ENCODE measurements around the gene TMEM150C.

Gene TMEM150C

GRCh38 chr4:82522472-82522871 lies 39.3 kb downstream of the TMEM150C start:
- in situ Hi-C loops (cut with HindIII; ENCODE audit: low sequenced_read_pairs) = no loop called here
- no peak overlapping the region for H3K4me3 ChIP-seq (ENCODE audit: low read depth, low read length)
- TF ChIP-seq CTCF (IDR thresholded peaks at IDR 0.05; ENCODE audit: low read depth, low read length) = no peak
- DNase-seq (ENCODE audit: low read depth, low spot score) = no peak

- DNase-seq (ENCODE audit: low read depth, low spot score) = no peak
- no peak overlapping the region for H3K4me3 ChIP-seq (ENCODE audit: low read depth, low read length)
- in situ Hi-C loops (cut with HindIII; ENCODE audit: low sequenced_read_pairs) = no loop called here
- TF ChIP-seq CTCF (IDR thresholded peaks at IDR 0.05; ENCODE audit: low read depth, low read length) = no peak
These were observed 40.5 kb downstream of the TMEM150C start for GRCh38 chr4:82521283-82521682.

GRCh38 chr4:82519776-82520175 lies 42.0 kb downstream of the TMEM150C start:
- peak; percentile 15 for DNase-seq (ENCODE audit: low read depth, low spot score)
- no peak for TF ChIP-seq CTCF (IDR thresholded peaks at IDR 0.05; ENCODE audit: low read depth, low read length)
- no peak overlapping the region for H3K4me3 ChIP-seq (ENCODE audit: low read depth, low read length)
- in situ Hi-C loops (cut with HindIII; ENCODE audit: low sequenced_read_pairs) = no loop called here

- no peak for TF ChIP-seq CTCF (IDR thresholded peaks at IDR 0.05; ENCODE audit: low read depth, low read length)
- no peak overlapping the region for H3K4me3 ChIP-seq (ENCODE audit: low read depth, low read length)
- peak; percentile 60 for DNase-seq (ENCODE audit: low read depth, low spot score)
- in situ Hi-C loops (cut with HindIII; ENCODE audit: low sequenced_read_pairs) = no loop called here
These were observed 42.7 kb downstream of the TMEM150C start for GRCh38 chr4:82519072-82519471.

GRCh38 chr4:82517043-82517442 lies 44.7 kb downstream of the TMEM150C start:
- in situ Hi-C loops (cut with HindIII; ENCODE audit: low sequenced_read_pairs) = no loop called here
- no peak for TF ChIP-seq CTCF (IDR thresholded peaks at IDR 0.05; ENCODE audit: low read depth, low read length)
- H3K4me3 ChIP-seq (ENCODE audit: low read depth, low read length) = no peak overlapping the region
- DNase-seq (ENCODE audit: low read depth, low spot score) = peak; percentile 65

GRCh38 chr4:82515705-82516104 lies 46.1 kb downstream of the TMEM150C start:
- peak; percentile 96 for DNase-seq (ENCODE audit: low read depth, low spot score)
- no peak overlapping the region for H3K4me3 ChIP-seq (ENCODE audit: low read depth, low read length)
- in situ Hi-C loops (cut with HindIII; ENCODE audit: low sequenced_read_pairs) = no loop called here
- no peak for TF ChIP-seq CTCF (IDR thresholded peaks at IDR 0.05; ENCODE audit: low read depth, low read length)

GRCh38 chr4:82513382-82513781 lies 48.4 kb downstream of the TMEM150C start:
- no peak for TF ChIP-seq CTCF (IDR thresholded peaks at IDR 0.05; ENCODE audit: low read depth, low read length)
- no peak overlapping the region for H3K4me3 ChIP-seq (ENCODE audit: low read depth, low read length)
- DNase-seq (ENCODE audit: low read depth, low spot score) = no peak
- in situ Hi-C loops (cut with HindIII; ENCODE audit: low sequenced_read_pairs) = no loop called here

All from astrocyte of the spinal cord (primary cell).